GM23248 (cell line): ENCODE data around the gene UPF3B.
"Not testable (repeated sequence)": the region's sequence is repeated elsewhere in the genome, so short reads cannot be mapped to it uniquely, and the experiment has no call there.

Experiments used
- EZH2 ChIP-seq: fragments of 200-600 bp; sonication (generic); IDR thresholded peaks from 2 replicates; pipeline ENCODE4 v1.6.1; 2018; ENCODE audit warnings: antibody characterized with exemption, mild to moderate bottlenecking; ENCODE audit not compliant: insufficient read depth, poor library complexity, severe bottlenecking
- EZH2phosphoT487 ChIP-seq: fragments of 200-600 bp; sonication (generic); IDR thresholded peaks from 2 replicates; pipeline ENCODE4 v1.6.1; 2018; ENCODE audit warnings: antibody characterized with exemption, moderate library complexity, mild to moderate bottlenecking, low read depth; ENCODE audit not compliant: insufficient read depth

GRCh38 chrX:119891961-119892692, 39.4 kb upstream of the UPF3B start:
- TF ChIP-seq EZH2, EZH2phosphoT487: not testable (repeated sequence)
